PFSK-1 (cell line): ENCODE data around the gene SGIP1.

ENCODE experiments used
- FOXP2 ChIP-seq: optimal IDR thresholded peaks from 2 replicates; pipeline ENCODE3; 2011; ENCODE audit warnings: borderline replicate concordance, control low read depth, inconsistent platforms; ENCODE audit not compliant: insufficient read depth; ENCODE audit errors: extremely low read length, extremely low read depth
- POLR2AphosphoS5 ChIP-seq: IDR thresholded peaks from 2 replicates; pipeline ENCODE4 v1.6.1; 2012; ENCODE audit warnings: low read depth, mild to moderate bottlenecking, control low read depth, low read length, moderate library complexity
- SIN3A ChIP-seq: IDR thresholded peaks from 2 replicates; pipeline ENCODE4 v1.6.1; 2012; ENCODE audit warnings: mild to moderate bottlenecking, low read length, moderate library complexity, borderline replicate concordance; ENCODE audit not compliant: insufficient read depth
- TAF1 ChIP-seq: IDR thresholded peaks from 2 replicates; pipeline ENCODE4 v1.6.1; 2012; ENCODE audit warnings: low read length, control low read depth, borderline replicate concordance; ENCODE audit not compliant: insufficient read depth
- TF ChIP-seq, protein P1 (sequence below), 2 experiments: IDR thresholded peaks; 2 replicates each; pipeline versions ENCODE4 v1.6.1 to v1.8.0; 2011 to 2012; ENCODE audit warnings: low read depth in 2 of 2, low read length in 2 of 2, control low read depth in 1 of 2, inconsistent platforms in 1 of 2, mild to moderate bottlenecking in 1 of 2, moderate library complexity in 1 of 2; ENCODE audit not compliant: insufficient read depth in 1 of 2

Gene SGIP1

GRCh38 chr1:66641891-66642473 is 108.0 kb downstream of the SGIP1 start:
- TF ChIP-seq POLR2AphosphoS5 (no peak), TAF1 (no peak), FOXP2 (no peak), SIN3A (no peak)
- TF ChIP-seq, protein P1, sequence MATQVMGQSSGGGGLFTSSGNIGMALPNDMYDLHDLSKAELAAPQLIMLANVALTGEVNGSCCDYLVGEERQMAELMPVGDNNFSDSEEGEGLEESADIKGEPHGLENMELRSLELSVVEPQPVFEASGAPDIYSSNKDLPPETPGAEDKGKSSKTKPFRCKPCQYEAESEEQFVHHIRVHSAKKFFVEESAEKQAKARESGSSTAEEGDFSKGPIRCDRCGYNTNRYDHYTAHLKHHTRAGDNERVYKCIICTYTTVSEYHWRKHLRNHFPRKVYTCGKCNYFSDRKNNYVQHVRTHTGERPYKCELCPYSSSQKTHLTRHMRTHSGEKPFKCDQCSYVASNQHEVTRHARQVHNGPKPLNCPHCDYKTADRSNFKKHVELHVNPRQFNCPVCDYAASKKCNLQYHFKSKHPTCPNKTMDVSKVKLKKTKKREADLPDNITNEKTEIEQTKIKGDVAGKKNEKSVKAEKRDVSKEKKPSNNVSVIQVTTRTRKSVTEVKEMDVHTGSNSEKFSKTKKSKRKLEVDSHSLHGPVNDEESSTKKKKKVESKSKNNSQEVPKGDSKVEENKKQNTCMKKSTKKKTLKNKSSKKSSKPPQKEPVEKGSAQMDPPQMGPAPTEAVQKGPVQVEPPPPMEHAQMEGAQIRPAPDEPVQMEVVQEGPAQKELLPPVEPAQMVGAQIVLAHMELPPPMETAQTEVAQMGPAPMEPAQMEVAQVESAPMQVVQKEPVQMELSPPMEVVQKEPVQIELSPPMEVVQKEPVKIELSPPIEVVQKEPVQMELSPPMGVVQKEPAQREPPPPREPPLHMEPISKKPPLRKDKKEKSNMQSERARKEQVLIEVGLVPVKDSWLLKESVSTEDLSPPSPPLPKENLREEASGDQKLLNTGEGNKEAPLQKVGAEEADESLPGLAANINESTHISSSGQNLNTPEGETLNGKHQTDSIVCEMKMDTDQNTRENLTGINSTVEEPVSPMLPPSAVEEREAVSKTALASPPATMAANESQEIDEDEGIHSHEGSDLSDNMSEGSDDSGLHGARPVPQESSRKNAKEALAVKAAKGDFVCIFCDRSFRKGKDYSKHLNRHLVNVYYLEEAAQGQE (IDR thresholded peaks at IDR 0.05; ENCODE audit: insufficient read depth in 1 of 2, low read depth in 2 of 2, low read length in 2 of 2) = no peak

- TF ChIP-seq TAF1 = no peak
- no peak for TF ChIP-seq POLR2AphosphoS5
- TF ChIP-seq, protein P1 (IDR thresholded peaks at IDR 0.05; ENCODE audit: insufficient read depth in 1 of 2, low read depth in 2 of 2, low read length in 2 of 2) = no peak
- no peak for TF ChIP-seq SIN3A
- TF ChIP-seq FOXP2 = no peak
These were observed 109.0 kb downstream of the SGIP1 start for GRCh38 chr1:66642992-66643391.

DNA sequence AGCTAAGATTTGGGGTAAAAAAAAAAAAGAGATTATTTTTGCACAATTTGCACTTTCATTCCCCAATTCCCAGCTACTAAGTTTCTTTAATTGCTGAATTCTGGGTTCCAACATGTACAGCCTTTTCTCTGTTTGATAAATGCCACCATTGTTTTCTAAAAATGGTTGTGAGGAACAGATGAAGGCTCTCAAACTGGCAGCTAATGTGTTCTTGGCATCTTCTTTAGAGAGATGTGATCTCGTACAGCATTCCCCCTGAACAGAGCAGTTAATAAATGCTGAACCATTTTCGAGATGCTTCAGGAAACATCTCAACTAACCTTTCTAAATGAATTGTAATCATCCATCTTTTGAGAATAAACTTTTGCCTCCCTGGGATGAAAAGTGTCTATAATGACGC is 110.4 kb downstream of the SGIP1 start:
- TF ChIP-seq, protein P1 (IDR thresholded peaks at IDR 0.05; ENCODE audit: insufficient read depth in 1 of 2, low read depth in 2 of 2, low read length in 2 of 2) = no peak
- TF ChIP-seq SIN3A = no peak
- no peak for TF ChIP-seq FOXP2
- TF ChIP-seq TAF1 = no peak
- TF ChIP-seq POLR2AphosphoS5 = no peak

GRCh38 chr1:66648901-66649595 is 115.1 kb downstream of the SGIP1 start:
- TF ChIP-seq POLR2AphosphoS5 (no peak), SIN3A (no peak), FOXP2 (no peak), TAF1 (no peak)

DNA sequence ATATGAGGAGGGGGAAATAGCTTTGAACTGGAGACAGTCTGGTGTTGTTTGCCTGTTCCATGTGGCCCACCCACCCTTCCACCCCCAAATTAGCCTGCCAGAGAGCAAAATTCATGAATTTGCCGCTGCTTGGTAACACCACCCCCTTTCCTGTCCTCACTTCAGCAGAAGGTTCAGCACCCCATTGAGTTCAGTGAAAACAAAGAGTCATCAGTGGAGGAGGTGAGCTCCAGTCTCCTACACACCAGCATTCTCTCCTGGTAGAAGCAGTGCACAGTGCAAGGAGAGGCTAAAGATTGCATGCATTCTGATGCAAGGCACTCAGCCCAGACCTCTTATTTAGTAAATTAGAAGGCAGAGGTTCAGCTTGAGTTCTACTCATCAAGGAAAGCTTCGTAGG is 118.6 kb downstream of the SGIP1 start:
- no peak for TF ChIP-seq TAF1

- no peak for TF ChIP-seq SIN3A
- TF ChIP-seq, protein P1 (IDR thresholded peaks at IDR 0.05; ENCODE audit: insufficient read depth in 1 of 2, low read depth in 2 of 2, low read length in 2 of 2) = no peak
- TF ChIP-seq TAF1 = no peak
- TF ChIP-seq FOXP2 = no peak
These were observed 120.7 kb downstream of the SGIP1 start for GRCh38 chr1:66654643-66655042.
